Calu3 (cell line): ENCODE data around the gene NRIP2. TPM values are rescaled to one million over a fixed set of nuclear protein-coding genes. Genes with fewer than 3 reads are reported as not detected.
A peak's percentile ranks its signal among the peaks of the same experiment; 100 is the strongest.

Experiments
- Bru-seq: library from RNA; stranded (reverse); fragments of 400-500 nt; gene quantifications from one replicate; lab custom pipeline; 2021; lab: Mats Ljungman, UMichigan
- BruChase-seq, 2 experiments: library from RNA; stranded (reverse); fragments of 400-500 nt; gene quantifications; one replicate each; lab custom pipeline; 2021; lab: Mats Ljungman, UMichigan
- BruUV-seq: library from RNA; stranded (reverse); fragments of 400-500 nt; replicated peaks from 2 replicates; lab custom pipeline; 2021; lab: Mats Ljungman, UMichigan
- CTCF ChIA-PET: fragments of 300-600 bp; sonication (Branson Sonifier 250); formaldehyde crosslinking; loops from one replicate; lab custom pipeline; 2022; ENCODE audit warnings: antibody characterized with exemption; lab: Charles Lee
- DNase-seq: peaks from one replicate; pipeline ENCODE4 v3.0.0; 2022
- H3K27ac Mint-ChIP-seq: one replicate; pipeline ENCODE4 v1.8.0; 2022; ENCODE audit warnings: mixed read lengths; ENCODE audit not compliant: unreplicated experiment
- H3K27me3 Mint-ChIP-seq: one replicate; pipeline ENCODE4 v1.8.0; 2022; ENCODE audit warnings: mixed read lengths; ENCODE audit not compliant: unreplicated experiment
- H3K36me3 Mint-ChIP-seq: one replicate; pipeline ENCODE4 v1.8.0; 2022; ENCODE audit warnings: mild to moderate bottlenecking, moderate library complexity, mixed read lengths; ENCODE audit not compliant: insufficient read depth, unreplicated experiment
- H3K4me1 Mint-ChIP-seq: one replicate; pipeline ENCODE4 v1.8.0; 2022; ENCODE audit warnings: mild to moderate bottlenecking, low read depth, mixed read lengths; ENCODE audit not compliant: unreplicated experiment
- H3K4me3 Mint-ChIP-seq: one replicate; pipeline ENCODE4 v1.8.0; 2022; ENCODE audit warnings: mild to moderate bottlenecking, low read depth, moderate library complexity, mixed read lengths; ENCODE audit not compliant: unreplicated experiment
- H3K9me3 Mint-ChIP-seq: one replicate; pipeline ENCODE4 v1.8.0; 2022; ENCODE audit warnings: low read depth, mixed read lengths; ENCODE audit not compliant: unreplicated experiment
- CTCF ChIP-seq: fragments of 200-600 bp; IDR thresholded peaks from one replicate; pipeline ENCODE4 v1.8.0; 2022; ENCODE audit warnings: antibody characterized with exemption; ENCODE audit not compliant: unreplicated experiment
- intact Hi-C: fragments of 100-400 bp; cut with micrococcal nuclease; formaldehyde crosslinking; loops from one replicate; pipeline ENCODE4 v1.10.0; 2022; ENCODE audit not compliant: unreplicated experiment
- long read RNA-seq: library from polyadenylated mRNA; stranded (forward); transcript quantifications from one replicate; pipeline ENCODE4 v2.0.0, GENCODE V29; 2022
- total RNA-seq: library from RNA; stranded (reverse); gene quantifications from 2 replicates; pipeline ENCODE4 v1.2.3, GENCODE V29; 2022

The NRIP2 gene
- not detected in 2 replicates for total RNA-seq
- Bru-seq, nascent RNA = not detected
- BruChase-seq, experiment 1, labeled RNA remaining after a 6-hour chase = not detected
- BruChase-seq, experiment 2, labeled RNA remaining after a 2-hour chase = not detected
- long read RNA-seq = 0 reads

- Mint-ChIP-seq H3K9me3 (no peaks in the 10 kb centered on the region), H3K27me3 (no peaks in the 10 kb centered on the region), H3K27ac (no peak within 1 kb of the TSS), H3K36me3 (peaks cover 3% of the 10 kb centered on the region), H3K4me1 (no peaks in the 10 kb centered on the region), H3K4me3 (no peak within 1 kb of the TSS)
- BruUV-seq = no TSS peak
- CTCF ChIA-PET = no interaction called here
- no peak for TF ChIP-seq CTCF
- DNase-seq = no peak
- intact Hi-C loops = no loop called here
Observed at GRCh38 chr12:2834581-2835491, at the start of gene NRIP2. Gene NRIP2, minus strand, starts transcription at chr12:2835035. Its CDS starts 52 bp downstream, at chr12:2834983.

DNA sequence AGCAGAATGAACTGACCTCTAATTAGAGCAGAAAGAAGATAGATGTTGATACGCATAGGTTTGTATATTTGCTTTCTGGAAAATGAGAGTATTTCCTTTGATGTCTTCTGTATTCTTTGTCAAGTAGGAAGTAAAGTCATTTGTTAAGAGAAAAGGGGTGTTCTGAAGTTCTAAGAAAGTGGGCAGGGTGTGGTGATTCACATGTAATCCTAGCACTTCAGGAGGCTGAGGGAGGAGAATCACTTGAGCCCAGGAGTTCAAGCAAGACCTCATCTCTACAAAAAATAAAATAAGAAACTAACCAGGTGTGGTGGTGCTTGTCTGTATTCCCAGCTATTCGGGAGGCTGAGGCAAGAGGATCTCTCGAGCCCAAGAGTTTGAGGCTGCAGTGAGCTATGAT lies 45.0 kb upstream of the NRIP2 start:
- intact Hi-C loops = no loop called here
- no peak overlapping the region for H3K27ac Mint-ChIP-seq
- no peaks in the 10 kb centered on the region for H3K27me3 Mint-ChIP-seq
- BruUV-seq = no TSS peak
- H3K4me3 Mint-ChIP-seq = no peak overlapping the region
- peaks cover 29% of the 10 kb centered on the region for H3K4me1 Mint-ChIP-seq
- DNase-seq = no peak
- TF ChIP-seq CTCF = no peak
- peaks cover 45% of the 10 kb centered on the region for H3K36me3 Mint-ChIP-seq
- H3K9me3 Mint-ChIP-seq = no peaks in the 10 kb centered on the region
- CTCF ChIA-PET = no interaction called here

GRCh38 chr12:2877953-2878732 lies 43.3 kb upstream of the NRIP2 start:
- CTCF ChIA-PET = interaction anchor here (2.3 to 2.5 kb wide), 2 partner anchors 12 to 163 kb away, joined by 8 to 9 read pairs; partner anchors contain the start of gene TULP3
- H3K36me3 Mint-ChIP-seq = peaks cover 39% of the 10 kb centered on the region
- no TSS peak for BruUV-seq
- H3K4me1 Mint-ChIP-seq = peaks cover 22% of the 10 kb centered on the region
- no peak for TF ChIP-seq CTCF
- no peak for DNase-seq
- H3K27me3 Mint-ChIP-seq = no peaks in the 10 kb centered on the region
- no peaks in the 10 kb centered on the region for H3K9me3 Mint-ChIP-seq
- peak overlapping the region; percentile 75 for H3K4me3 Mint-ChIP-seq
- intact Hi-C loops = no loop called here
- H3K27ac Mint-ChIP-seq = peak overlapping the region; percentile 87
